DMS79 treated with DMSO at 0.1 percent for 48 hours (cell line): ENCODE results near the gene CHEK1.

ENCODE experiments used
- DNase-seq: peaks from one replicate; lab custom pipeline; 2025; lab: John Stamatoyannopoulos, UW

CHEK1 gene

DNA sequence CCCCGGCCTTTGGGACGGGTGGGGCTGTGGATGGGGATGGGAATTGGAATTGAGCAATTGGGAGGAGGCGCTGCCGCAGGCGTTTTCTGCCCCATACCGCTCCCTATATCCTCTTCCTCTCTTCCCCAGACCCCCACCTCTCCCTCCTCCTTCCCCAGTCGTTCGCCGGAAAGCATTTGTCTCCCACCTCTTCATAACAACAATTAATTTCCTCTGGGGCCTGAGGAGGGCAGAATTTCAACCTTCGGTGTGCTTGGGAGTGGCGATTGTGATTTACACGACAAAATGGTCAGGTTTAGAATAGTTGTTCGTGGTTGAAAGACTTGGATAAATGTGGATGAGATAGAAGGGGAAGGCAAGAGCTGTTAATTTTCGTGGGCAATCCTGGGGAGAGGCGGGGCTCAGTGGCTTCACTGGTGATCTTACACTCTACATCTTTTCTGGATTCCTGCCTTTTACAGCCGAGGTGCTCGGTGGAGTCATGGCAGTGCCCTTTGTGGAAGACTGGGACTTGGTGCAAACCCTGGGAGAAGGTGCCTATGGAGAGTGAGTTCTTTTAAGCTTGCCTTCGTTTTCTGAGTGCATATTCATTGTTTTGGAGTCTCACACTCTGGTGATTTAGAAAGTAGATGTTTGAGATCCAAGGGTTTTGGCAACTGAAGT is 1.5 kb downstream of the CHEK1 start:
- DNase-seq, result peak; percentile 86

- DNase-seq, result no peak
Observed at GRCh38 chr11:125627236-125627910, 2.4 kb downstream of the CHEK1 start.

DNA sequence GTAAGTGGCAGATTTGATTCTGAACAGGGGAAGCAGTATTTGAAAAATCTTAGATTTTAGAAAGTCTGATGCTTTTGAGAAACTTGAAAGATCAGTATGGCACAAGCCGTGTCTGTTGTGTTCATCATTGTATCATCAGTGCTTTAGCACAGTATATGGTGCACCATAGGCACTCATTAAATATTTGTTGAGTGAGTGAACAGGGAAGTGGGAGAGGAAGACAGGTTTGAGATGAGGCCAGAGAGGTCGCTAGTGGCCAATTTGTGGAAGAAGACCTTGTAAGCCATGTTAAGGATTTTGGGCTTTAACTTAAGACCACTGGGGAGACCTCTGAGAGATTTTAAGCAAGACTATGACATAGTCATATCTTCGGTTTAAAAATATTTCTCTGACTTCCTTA is 12.9 kb downstream of the CHEK1 start:
- no peak for DNase-seq

- DNase-seq, result no peak
Observed at GRCh38 chr11:125638315-125638714, 13.4 kb downstream of the CHEK1 start.

DNA sequence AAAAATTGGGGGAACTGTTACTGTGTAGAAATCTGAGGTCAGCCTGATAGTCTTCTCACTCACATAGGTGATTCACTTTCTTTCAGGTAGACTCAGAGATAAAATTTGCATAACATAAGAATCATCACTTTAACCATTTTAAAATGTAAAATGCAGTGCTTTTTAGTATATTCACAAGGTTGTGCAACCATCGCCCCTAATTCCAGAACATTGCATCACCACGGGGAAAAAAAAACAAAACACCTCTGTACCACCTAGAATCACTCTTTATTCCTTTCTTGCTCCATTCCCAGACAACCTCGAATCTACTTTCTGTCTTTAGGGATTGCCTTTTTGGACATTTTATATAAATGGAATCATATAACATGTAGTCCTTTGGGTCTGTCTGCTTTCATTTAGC is 20.9 kb downstream of the CHEK1 start:
- no peak for DNase-seq

DNA sequence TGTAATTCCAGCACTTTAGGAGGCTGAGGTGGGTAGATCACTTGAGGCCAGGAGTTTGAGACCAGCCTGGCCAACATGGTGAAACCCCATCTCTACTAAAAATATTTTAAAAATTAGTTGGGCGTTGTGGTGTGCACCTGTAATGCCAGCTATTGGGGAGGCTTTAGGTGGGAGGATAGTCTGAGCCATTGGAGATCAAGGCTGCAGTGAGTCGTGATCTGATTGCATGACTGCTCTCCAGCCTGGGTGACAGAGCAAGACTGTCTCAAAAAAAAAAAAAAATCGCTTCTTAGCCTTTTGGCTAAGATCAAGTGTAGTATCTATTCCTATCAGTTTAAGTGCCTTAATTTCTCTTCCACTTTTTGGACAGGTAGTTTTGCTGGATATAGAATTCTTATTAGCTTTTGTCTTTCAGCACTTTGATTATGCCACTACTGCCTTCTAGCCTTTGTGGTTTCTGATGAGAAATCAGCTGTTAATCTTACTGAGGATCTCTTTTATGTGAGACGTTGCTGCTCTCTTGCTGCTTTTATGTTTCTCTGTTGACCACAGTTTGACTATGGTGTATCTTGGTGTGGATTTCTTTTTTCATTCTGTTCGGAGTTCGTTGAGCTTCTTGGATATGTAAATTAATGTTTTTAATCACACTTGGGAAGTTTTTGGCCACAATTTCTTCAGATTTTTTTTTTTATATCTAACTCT is 24.7 kb downstream of the CHEK1 start:
- DNase-seq, result no peak

DNA sequence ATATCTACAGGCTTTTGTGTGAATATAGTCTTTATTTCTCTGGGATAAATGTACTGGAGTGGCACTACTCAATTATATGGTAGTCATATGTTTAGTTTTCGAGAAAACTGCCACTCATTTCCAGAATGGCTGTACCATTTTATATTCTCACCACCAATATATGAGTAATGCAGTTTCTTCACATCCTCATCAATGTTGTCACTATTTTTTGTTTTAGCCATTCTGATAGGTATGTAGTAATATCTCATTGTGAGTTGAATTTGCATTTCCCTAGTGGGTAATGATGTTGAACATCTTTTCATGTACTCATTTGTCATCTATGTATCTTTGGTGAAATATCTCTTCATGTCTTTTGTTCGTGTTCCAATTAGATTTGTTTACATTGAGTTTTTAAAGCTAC is 37.7 kb downstream of the CHEK1 start:
- DNase-seq, result no peak

DNA sequence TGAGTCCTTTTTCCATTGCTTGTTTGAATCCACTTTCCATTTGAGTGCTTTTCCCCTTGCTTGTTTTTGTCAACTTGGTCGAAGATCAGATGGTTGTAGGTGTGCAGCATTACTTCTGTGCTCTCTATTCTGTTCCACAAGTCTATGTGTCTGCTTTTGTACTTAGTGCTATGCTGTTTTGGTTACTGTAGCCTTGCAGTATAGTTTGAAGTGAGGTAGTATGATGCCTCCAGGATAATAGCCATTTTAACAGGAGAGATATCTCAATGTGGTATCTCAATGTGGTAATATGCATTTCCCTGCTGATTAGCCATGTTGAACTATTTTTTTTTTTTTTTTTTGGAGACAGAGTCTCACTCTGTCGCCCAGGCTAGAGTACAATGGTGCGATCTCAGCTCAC is 38.9 kb downstream of the CHEK1 start:
- no peak for DNase-seq

GRCh38 chr11:125667151-125667550 is 42.2 kb downstream of the CHEK1 start:
- no peak for DNase-seq

GRCh38 chr11:125670172-125670571 is 45.2 kb downstream of the CHEK1 start:
- no peak for DNase-seq

DNA sequence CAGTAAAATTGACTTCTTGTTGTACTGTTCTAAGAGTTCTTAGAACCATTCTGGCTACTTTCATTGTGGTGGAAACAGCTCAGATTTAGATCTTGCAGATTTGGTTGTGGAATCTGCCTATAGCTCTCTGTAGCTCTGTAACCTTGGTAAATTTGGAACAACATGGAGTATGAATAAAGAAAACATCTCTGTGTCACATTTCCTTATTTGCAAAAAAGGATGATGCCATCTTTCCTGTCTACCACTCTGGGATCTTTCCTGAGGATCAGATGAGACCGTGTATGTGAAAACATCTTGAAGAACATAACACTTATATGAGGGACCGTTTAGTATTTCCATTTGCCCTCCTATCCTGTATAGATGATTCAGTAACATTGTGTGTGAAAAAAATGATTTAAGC is 46.6 kb downstream of the CHEK1 start:
- no peak for DNase-seq

DNA sequence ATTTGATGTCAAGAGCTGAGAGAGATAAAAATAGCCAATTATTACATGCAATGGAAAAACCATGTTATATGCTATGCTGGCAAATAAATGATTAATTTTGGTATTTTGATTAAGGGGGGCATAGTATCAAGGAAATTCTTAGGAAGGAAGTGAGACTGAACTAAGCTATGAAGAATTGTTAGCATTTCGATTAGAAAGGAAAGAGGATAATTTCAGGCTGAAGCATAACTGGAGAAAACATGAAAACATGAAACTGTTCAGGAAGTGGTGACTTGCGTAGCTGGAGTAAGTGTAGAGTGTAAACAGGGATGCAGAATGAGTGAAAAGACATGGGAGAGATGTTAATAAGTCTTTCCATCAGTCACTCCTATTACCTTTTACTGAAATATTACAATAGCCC is 49.2 kb downstream of the CHEK1 start:
- DNase-seq, result no peak

- no peak for DNase-seq
Observed at GRCh38 chr11:125675196-125675595, 50.2 kb downstream of the CHEK1 start.

GRCh38 chr11:125679397-125679796 is 54.4 kb downstream of the CHEK1 start:
- no peak for DNase-seq

- DNase-seq, result no peak
Observed at GRCh38 chr11:125679837-125680236, 54.9 kb downstream of the CHEK1 start.

DNA sequence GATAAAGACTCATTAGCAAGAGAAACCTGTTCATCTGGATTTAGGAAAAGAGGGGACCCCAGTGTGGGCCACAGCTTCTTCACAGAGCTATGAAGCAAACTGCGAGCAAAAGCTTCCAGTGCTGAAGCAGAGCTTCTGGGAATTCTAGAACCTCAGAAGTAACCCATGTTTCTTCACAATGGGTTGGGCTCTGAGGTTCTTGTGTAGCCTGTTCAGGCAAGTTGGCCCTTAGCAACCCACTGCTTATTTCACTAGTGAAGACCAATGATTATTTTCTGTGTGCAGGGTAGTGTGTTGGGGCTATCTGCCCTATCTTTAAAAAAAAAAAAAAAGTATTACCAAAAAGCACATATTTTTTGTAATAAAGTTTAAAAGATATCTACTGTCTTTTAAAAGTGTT is 55.8 kb downstream of the CHEK1 start, which contains the start of gene ACRV1:
Gene ACRV1 (minus strand): TSS at position 101 of the 400 bp plus-strand sequence. CDS start 67 bp downstream, at position 34.
- no peak for DNase-seq

DNA sequence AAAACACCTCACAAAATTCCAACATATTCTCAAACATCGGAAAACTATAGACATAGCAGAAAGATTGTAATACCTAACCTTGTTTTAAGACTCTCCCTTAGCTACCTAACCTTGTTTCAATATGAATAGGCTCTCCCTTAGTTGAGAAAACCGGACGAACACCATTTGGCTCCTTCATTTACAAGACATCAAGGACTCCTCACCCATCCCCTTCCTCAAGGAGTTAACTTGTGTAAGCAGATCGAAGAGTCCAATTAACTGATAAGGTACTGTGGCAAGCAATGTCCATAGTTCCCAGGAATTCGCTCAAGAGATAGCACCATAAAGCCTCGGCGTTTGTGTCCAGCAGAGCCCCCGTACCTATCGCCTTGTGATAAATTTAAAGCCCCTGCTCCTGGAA is 60.3 kb downstream of the CHEK1 start:
- no peak for DNase-seq

GRCh38 chr11:125688066-125688465 is 63.1 kb downstream of the CHEK1 start:
- DNase-seq, result no peak

GRCh38 chr11:125688632-125689031 is 63.7 kb downstream of the CHEK1 start:
- DNase-seq, result no peak

DNA sequence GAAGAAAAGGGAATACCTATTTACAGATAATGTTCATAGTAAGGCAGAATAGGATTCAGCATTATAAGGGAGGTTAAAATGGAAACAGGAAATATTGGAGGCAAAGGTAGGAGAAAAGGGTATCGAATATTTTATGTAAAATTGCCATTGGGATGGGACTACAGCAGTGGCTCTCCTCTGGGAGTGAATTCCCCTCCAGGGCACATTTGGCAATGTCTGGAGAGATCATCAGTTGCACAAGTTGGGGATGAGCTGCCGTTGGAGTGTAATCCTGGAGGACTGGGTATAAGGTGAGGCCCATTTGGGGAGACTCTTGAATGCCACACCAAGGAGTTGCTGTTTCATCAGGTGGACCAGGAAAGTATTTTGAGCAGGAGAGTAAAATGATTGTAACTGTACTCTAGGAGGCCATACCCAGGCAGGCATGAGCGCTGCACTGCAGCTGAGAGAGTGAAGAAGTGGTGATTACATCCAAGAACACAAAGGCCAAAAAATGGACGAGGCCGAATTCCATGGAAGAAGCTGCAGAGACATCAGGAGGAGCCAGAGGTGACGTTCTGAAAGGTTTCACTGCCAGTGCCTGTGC is 64.4 kb downstream of the CHEK1 start:
- DNase-seq, result no peak

- DNase-seq, result no peak
Observed at GRCh38 chr11:125690006-125690405, 65.0 kb downstream of the CHEK1 start.

DNA sequence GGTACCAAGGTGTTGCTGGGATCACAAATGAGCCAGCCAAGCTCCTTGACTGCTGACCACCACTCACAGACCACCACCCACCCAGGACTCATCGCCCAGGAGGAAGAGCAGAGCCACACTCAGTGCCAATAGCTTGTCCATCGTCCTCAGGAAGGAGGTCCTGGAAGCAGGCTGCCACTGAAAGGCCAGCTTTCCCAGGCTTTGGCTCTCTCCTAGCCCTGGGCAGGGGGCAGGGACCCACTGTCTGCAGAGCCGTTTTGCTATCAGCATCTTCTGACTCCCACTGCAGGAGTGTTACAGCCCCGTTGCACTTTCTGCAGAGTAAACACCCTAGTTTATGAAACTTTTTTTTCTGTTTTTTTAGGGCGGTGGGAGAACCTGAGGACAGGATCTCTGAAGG is 67.9 kb downstream of the CHEK1 start:
- DNase-seq, result no peak

GRCh38 chr11:125694951-125695350 is 70.0 kb downstream of the CHEK1 start:
- no peak for DNase-seq
